Measurements from ENCODE around the gene PIAS1.

DNA sequence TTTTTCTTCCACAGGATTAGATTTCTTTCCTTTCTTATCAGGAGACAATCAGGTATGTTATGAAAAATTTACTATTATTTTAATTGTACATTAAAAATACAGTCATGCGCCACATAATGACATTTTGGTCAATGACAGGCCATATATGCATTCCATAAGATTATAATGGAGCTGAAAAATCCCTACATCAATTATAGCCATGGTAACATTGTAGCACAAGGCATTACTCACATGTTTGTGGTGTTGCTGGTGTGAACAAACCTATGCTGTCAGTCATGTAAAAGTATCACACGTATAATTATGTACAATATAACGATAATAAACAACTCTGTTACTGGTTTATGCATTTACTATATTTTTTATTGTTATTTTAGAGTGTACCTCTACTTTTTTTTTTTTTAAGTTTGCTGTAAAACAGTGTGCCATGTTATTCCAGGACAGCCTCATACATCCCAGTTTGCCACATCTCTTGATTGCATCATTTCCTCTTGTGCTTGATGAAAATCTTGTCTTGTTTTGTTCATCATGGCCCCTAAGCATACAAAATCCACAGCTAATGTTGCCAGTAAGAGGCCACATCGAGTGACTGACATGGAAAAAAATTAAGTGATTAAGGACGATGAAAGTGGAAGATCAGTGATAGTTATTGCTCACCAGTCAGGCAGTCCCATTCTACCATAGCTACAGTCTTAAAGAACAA, 129.7 kb downstream of the PIAS1 start:
- TF ChIP-seq CTCF (tag by site-specific recombination; IDR thresholded peaks at IDR 0.05): no peak
- no peak for TF ChIP-seq ZNF514 (tag by site-specific recombination; IDR thresholded peaks at IDR 0.05)
- TF ChIP-seq GLI4 (tag by site-specific recombination; IDR thresholded peaks at IDR 0.05): no peak
- TF ChIP-seq SP2 (tag by site-specific recombination; IDR thresholded peaks at IDR 0.05): no peak
- no peak for TF ChIP-seq REST (tag by site-specific recombination; IDR thresholded peaks at IDR 0.05)

Measured in HEK293 (cell line).